K562 (cell line): ENCODE data around the gene OR2M4.

Experiments used
- ETS2 ChIP-seq: IDR thresholded peaks from 2 replicates; pipeline ENCODE4 v1.6.1; 2016; ENCODE audit warnings: borderline replicate concordance, missing genetic modification characterization, mild to moderate bottlenecking, moderate library complexity, missing compliant biosample characterization; ENCODE audit not compliant: poor library complexity, severe bottlenecking
- KDM5B ChIP-seq: fragments of 200-600 bp; sonication (generic); IDR thresholded peaks from 2 replicates; pipeline ENCODE4 v1.6.1; 2012; ENCODE audit warnings: low read depth, mild to moderate bottlenecking, moderate library complexity, low read length, control low read depth, inconsistent platforms; ENCODE audit not compliant: insufficient replicate concordance
- MCM5 ChIP-seq: fragments of 450-650 bp; IDR thresholded peaks from 2 replicates; pipeline ENCODE4 v1.6.1; 2016; ENCODE audit warnings: low read depth
- POLR2AphosphoS2 ChIP-seq: IDR thresholded peaks from 2 replicates; pipeline ENCODE4 v1.6.1; 2012; ENCODE audit warnings: low read length, improper control_type of control experiment
- ZNF263 ChIP-seq: sonication (generic); formaldehyde crosslinking; IDR thresholded peaks from 2 replicates; pipeline ENCODE4 v1.8.0; 2022; ENCODE audit warnings: mild to moderate bottlenecking, missing genetic modification reagents, borderline replicate concordance
- TF ChIP-seq, protein P1 (sequence below): fragments of 450-650 bp; IDR thresholded peaks from 2 replicates; pipeline ENCODE4 v1.7.1; 2018; ENCODE audit warnings: mild to moderate bottlenecking, low read depth; ENCODE audit not compliant: partially characterized antibody
- TF ChIP-seq, protein P2 (sequence below), 3 experiments: IDR thresholded peaks in 2 of 3; conservative IDR thresholded peaks in 1 of 3; 2 replicates each; pipeline ENCODE4 v1.5.1; 2011 to 2012; ENCODE audit warnings: low read length in 3 of 3, mild to moderate bottlenecking in 3 of 3, control low read depth in 2 of 3, improper control_type of control experiment in 1 of 3, inconsistent platforms in 1 of 3, low read depth in 1 of 3, mixed read lengths in 1 of 3, moderate library complexity in 1 of 3; ENCODE audit not compliant: insufficient read depth in 2 of 3
- TF ChIP-seq, protein P3 (sequence below), 2 experiments: IDR thresholded peaks; 2 replicates each; pipeline ENCODE4 v1.6.1; 2011; ENCODE audit warnings: borderline replicate concordance in 1 of 2, control low read depth in 1 of 2, low read depth in 1 of 2, low read length in 1 of 2, mild to moderate bottlenecking in 1 of 2, mixed read lengths in 1 of 2, moderate library complexity in 1 of 2; ENCODE audit not compliant: insufficient read depth in 1 of 2, insufficient read length in 1 of 2, poor library complexity in 1 of 2, severe bottlenecking in 1 of 2; ENCODE audit errors: extremely low read depth in 1 of 2

DNA sequence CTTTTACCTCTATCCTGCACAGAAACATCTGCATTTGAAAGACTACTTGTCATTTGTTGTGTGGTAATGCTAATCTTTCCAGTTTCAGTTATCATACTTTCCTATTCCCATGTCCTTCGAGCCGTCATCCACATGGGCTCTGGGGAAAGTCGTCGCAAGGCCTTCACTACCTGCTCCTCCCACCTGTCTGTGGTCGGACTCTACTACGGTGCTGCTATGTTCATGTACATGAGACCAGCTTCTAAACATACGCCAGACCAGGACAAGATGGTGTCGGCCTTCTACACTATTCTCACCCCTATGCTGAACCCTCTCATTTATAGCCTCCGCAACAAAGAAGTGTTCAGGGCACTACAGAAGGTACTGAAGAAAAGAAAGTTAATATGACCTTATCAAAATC, 8.3 kb downstream of the OR2M4 start:
- TF ChIP-seq MCM5 (no peak), ETS2 (tag) (no peak), ZNF263 (CRISPR knock-in tag) (no peak), POLR2AphosphoS2 (no peak), KDM5B (no peak)
- TF ChIP-seq, protein P1, sequence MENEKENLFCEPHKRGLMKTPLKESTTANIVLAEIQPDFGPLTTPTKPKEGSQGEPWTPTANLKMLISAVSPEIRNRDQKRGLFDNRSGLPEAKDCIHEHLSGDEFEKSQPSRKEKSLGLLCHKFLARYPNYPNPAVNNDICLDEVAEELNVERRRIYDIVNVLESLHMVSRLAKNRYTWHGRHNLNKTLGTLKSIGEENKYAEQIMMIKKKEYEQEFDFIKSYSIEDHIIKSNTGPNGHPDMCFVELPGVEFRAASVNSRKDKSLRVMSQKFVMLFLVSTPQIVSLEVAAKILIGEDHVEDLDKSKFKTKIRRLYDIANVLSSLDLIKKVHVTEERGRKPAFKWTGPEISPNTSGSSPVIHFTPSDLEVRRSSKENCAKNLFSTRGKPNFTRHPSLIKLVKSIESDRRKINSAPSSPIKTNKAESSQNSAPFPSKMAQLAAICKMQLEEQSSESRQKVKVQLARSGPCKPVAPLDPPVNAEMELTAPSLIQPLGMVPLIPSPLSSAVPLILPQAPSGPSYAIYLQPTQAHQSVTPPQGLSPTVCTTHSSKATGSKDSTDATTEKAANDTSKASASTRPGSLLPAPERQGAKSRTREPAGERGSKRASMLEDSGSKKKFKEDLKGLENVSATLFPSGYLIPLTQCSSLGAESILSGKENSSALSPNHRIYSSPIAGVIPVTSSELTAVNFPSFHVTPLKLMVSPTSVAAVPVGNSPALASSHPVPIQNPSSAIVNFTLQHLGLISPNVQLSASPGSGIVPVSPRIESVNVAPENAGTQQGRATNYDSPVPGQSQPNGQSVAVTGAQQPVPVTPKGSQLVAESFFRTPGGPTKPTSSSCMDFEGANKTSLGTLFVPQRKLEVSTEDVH, result no peak
- TF ChIP-seq, protein P2, sequence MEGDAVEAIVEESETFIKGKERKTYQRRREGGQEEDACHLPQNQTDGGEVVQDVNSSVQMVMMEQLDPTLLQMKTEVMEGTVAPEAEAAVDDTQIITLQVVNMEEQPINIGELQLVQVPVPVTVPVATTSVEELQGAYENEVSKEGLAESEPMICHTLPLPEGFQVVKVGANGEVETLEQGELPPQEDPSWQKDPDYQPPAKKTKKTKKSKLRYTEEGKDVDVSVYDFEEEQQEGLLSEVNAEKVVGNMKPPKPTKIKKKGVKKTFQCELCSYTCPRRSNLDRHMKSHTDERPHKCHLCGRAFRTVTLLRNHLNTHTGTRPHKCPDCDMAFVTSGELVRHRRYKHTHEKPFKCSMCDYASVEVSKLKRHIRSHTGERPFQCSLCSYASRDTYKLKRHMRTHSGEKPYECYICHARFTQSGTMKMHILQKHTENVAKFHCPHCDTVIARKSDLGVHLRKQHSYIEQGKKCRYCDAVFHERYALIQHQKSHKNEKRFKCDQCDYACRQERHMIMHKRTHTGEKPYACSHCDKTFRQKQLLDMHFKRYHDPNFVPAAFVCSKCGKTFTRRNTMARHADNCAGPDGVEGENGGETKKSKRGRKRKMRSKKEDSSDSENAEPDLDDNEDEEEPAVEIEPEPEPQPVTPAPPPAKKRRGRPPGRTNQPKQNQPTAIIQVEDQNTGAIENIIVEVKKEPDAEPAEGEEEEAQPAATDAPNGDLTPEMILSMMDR (IDR thresholded peaks at IDR 0.05 in 2 of 3, conservative IDR thresholded peaks at IDR 0.05 in 1 of 3; ENCODE audit: insufficient read depth in 2 of 3, low read depth in 1 of 3, low read length in 3 of 3), result no peak
- TF ChIP-seq, protein P3, sequence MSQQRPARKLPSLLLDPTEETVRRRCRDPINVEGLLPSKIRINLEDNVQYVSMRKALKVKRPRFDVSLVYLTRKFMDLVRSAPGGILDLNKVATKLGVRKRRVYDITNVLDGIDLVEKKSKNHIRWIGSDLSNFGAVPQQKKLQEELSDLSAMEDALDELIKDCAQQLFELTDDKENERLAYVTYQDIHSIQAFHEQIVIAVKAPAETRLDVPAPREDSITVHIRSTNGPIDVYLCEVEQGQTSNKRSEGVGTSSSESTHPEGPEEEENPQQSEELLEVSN (IDR thresholded peaks at IDR 0.05; ENCODE audit: borderline replicate concordance in 1 of 2, extremely low read depth in 1 of 2, insufficient read depth in 1 of 2, insufficient read length in 1 of 2, low read depth in 1 of 2, low read length in 1 of 2, poor library complexity in 1 of 2, severe bottlenecking in 1 of 2), result no peak
